Activated T-cell treated with anti-CD3 and anti-CD28 coated beads, Interleukin-2, amount 50 U/mL, for 24 hours (primary cell): ENCODE results near the gene MTARC2.

Experiments used
- DNase-seq: peaks from one replicate; pipeline ENCODE4 v3.0.0-alpha.2; 2020
- H3K27ac Mint-ChIP-seq: 2 replicates; pipeline ENCODE4 v1.8.0; 2020; ENCODE audit warnings: mild to moderate bottlenecking, mixed read lengths
- H3K27me3 Mint-ChIP-seq: 2 replicates; pipeline ENCODE4 v1.8.0; 2020; ENCODE audit warnings: mixed read lengths
- H3K36me3 Mint-ChIP-seq: 2 replicates; pipeline ENCODE4 v1.8.0; 2020; ENCODE audit warnings: low read depth, mixed read lengths
- H3K4me1 Mint-ChIP-seq: 2 replicates; pipeline ENCODE4 v1.8.0; 2020; ENCODE audit warnings: low read depth, mixed read lengths
- H3K4me3 Mint-ChIP-seq: 2 replicates; pipeline ENCODE4 v1.8.0; 2020; ENCODE audit warnings: mild to moderate bottlenecking, moderate library complexity, mixed read lengths
- H3K9me3 Mint-ChIP-seq: 2 replicates; pipeline ENCODE4 v1.8.0; 2020; ENCODE audit warnings: mixed read lengths

MTARC2 gene

DNA sequence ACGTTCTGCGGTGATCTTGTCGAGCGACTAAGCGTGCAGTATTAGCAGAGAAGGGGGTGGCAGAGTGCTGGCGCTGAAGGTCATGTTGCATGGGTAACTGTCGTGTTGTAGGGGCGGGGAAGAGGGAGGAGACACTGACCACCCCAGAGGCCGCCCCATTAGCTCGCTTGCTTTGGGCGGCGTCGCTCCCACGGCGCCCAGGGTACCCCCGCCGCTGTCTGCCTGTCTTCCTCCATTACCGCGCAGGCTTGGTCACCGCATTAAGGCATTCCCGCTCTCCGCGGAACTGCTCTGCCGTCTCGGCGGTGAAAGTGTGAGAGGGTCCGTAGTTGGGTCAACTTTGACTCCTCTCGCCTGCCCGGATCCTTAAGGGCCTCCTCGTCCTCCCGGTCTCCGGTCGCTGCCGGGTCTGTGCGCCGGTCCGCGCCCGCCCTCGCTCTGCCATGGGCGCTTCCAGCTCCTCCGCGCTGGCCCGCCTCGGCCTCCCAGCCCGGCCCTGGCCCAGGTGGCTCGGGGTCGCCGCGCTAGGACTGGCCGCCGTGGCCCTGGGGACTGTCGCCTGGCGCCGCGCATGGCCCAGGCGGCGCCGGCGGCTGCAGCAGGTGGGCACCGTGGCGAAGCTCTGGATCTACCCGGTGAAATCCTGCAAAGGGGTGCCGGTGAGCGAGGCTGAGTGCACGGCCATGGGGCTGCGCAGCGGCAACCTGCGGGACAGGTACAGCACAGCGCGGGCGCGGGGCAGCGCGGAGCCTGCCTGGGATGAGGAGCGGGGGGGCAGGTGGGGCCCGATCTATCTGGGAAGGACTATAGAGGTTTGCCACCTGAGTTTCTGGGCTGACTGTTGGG lies at the start of gene MTARC2:
Gene MTARC2, plus strand, starts transcription at position 234 of the 846 bp plus-strand sequence. Its CDS starts 210 bp downstream, at position 444.
- DNase-seq: peak; percentile 39
- H3K36me3 Mint-ChIP-seq: no peaks in the 10 kb centered on the region
- no peak within 1 kb of the TSS for H3K27ac Mint-ChIP-seq
- H3K27me3 Mint-ChIP-seq: peaks cover 74% of the 10 kb centered on the region
- H3K4me1 Mint-ChIP-seq: peaks cover 8% of the 10 kb centered on the region
- peak within 1 kb of the TSS; percentile 63 for H3K4me3 Mint-ChIP-seq
- no peaks in the 10 kb centered on the region for H3K9me3 Mint-ChIP-seq

- Mint-ChIP-seq H3K36me3 (no peaks in the 10 kb centered on the region), H3K4me3 (no peak overlapping the region), H3K27me3 (peaks cover 12% of the 10 kb centered on the region), H3K9me3 (no peaks in the 10 kb centered on the region), H3K27ac (no peak overlapping the region), H3K4me1 (no peaks in the 10 kb centered on the region)
- no peak for DNase-seq
These were observed 49.5 kb upstream of the MTARC2 start for GRCh38 chr1:220698607-220699016.

- Mint-ChIP-seq H3K27me3 (peaks cover 15% of the 10 kb centered on the region), H3K27ac (no peak overlapping the region), H3K36me3 (no peaks in the 10 kb centered on the region), H3K4me3 (no peak overlapping the region), H3K4me1 (no peaks in the 10 kb centered on the region), H3K9me3 (no peaks in the 10 kb centered on the region)
- DNase-seq: no peak
These were observed 49.1 kb upstream of the MTARC2 start for GRCh38 chr1:220699044-220699443.

- Mint-ChIP-seq H3K36me3 (no peaks in the 10 kb centered on the region), H3K4me1 (no peaks in the 10 kb centered on the region), H3K4me3 (no peak overlapping the region), H3K9me3 (no peaks in the 10 kb centered on the region), H3K27me3 (peaks cover 15% of the 10 kb centered on the region), H3K27ac (no peak overlapping the region)
- no peak for DNase-seq
These were observed 47.5 kb upstream of the MTARC2 start for GRCh38 chr1:220700556-220701179.

DNA sequence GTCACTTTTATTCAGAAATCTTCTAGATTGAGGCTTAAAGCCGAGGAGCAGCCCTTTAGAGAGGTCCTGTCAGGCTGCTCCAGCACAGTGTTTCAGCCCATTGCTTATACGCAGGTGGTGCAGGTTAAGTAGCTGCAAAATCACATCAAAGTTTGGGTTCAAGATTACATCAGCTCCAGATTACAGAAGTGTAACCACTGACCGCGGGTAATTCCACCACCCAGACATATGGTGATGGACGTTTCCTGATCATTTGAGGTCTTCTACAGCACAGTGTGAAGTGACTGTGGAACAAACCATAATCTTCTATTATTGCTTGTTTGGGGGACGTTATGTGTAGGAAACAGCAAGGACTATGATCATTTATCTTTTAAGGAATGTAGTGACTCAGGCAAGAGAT lies 46.1 kb upstream of the MTARC2 start:
- DNase-seq: no peak
- H3K27ac Mint-ChIP-seq: no peak overlapping the region
- H3K9me3 Mint-ChIP-seq: no peaks in the 10 kb centered on the region
- H3K4me3 Mint-ChIP-seq: no peak overlapping the region
- H3K4me1 Mint-ChIP-seq: no peaks in the 10 kb centered on the region
- H3K36me3 Mint-ChIP-seq: no peaks in the 10 kb centered on the region
- peaks cover 15% of the 10 kb centered on the region for H3K27me3 Mint-ChIP-seq

DNA sequence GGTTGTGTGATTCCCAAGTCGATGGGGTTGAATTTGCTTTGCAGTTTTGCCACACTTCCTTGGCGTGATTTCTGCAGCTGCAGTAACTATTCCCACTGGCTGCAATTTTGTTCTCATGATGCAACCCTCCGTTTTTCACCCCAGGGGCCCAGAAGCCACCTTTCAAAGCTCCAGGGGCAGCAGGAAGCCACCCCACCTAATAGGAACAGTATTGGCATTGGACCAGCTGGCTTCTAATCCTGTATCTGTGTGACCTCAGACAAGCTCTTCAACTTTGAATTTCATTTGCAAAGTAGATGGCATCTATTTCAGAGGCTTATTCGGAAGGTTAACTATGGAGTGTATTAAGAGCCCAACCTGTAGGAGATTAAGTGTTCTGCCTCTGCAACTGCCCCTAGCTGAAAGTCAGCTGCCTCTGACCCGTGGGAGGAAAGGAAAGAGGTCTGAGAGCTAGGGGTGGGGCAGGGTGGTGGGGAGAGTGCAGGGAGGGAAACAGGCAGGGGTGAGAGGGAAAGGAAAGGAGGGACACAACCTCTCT lies 45.3 kb upstream of the MTARC2 start:
- no peaks in the 10 kb centered on the region for H3K36me3 Mint-ChIP-seq
- H3K4me3 Mint-ChIP-seq: no peak overlapping the region
- H3K4me1 Mint-ChIP-seq: no peaks in the 10 kb centered on the region

DNA sequence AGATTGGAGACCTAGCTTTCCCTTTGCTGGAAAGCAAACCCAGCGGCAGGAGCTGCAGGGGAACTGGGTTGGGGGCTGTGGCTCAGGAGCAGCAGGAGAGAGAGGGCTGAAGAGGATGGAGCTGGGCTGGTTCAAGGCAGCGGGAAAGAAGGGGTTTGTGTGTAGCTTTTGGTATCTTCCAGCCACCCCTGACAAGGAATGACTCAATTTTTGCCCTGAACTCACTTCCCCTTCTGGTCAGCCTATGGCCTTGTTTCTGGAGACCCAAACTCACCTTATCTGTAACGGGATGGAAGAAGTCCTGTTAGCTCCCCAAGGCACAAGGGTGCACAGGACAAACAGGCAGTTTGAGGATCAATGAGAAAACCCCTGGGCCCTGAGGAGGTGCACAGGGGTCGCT lies 44.8 kb upstream of the MTARC2 start:
- H3K9me3 Mint-ChIP-seq: no peaks in the 10 kb centered on the region
- no peak overlapping the region for H3K27ac Mint-ChIP-seq

More for the DNA sequence above, 45.3 kb upstream of the MTARC2 start:
- no peak for DNase-seq
- no peaks in the 10 kb centered on the region for H3K9me3 Mint-ChIP-seq
- H3K27ac Mint-ChIP-seq: no peak overlapping the region
- peaks cover 15% of the 10 kb centered on the region for H3K27me3 Mint-ChIP-seq

DNA sequence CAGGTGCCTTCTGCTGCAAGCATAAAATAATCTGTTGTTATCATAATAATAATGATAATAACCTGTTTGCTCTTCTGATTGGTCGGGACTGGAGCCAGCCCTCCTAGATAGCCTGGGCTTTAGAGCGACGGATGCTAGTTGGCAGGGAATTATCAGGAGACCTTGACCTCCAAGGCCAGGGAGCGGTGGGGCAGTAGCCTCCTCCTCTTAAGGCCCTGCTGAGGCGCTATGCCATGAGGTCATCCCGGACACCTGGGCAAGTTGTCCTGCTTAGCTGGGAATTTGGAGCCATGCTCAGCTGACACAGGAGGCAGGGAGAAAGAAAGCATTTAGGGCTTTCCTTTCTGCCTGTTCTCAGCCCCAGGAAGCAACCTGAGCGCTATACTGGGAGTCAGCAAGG lies 42.3 kb upstream of the MTARC2 start:
- no peaks in the 10 kb centered on the region for H3K9me3 Mint-ChIP-seq
- H3K4me1 Mint-ChIP-seq: no peaks in the 10 kb centered on the region
- peaks cover 15% of the 10 kb centered on the region for H3K27me3 Mint-ChIP-seq
- H3K27ac Mint-ChIP-seq: no peak overlapping the region
- DNase-seq: no peak
- H3K4me3 Mint-ChIP-seq: no peak overlapping the region
- H3K36me3 Mint-ChIP-seq: no peaks in the 10 kb centered on the region

More for the DNA sequence above, 44.8 kb upstream of the MTARC2 start:
- DNase-seq: no peak
- H3K4me3 Mint-ChIP-seq: no peak overlapping the region
- H3K4me1 Mint-ChIP-seq: no peaks in the 10 kb centered on the region
- peaks cover 15% of the 10 kb centered on the region for H3K27me3 Mint-ChIP-seq
- no peaks in the 10 kb centered on the region for H3K36me3 Mint-ChIP-seq

GRCh38 chr1:220706480-220706879 lies 41.6 kb upstream of the MTARC2 start:
- no peak overlapping the region for H3K27ac Mint-ChIP-seq
- DNase-seq: no peak
- H3K9me3 Mint-ChIP-seq: no peaks in the 10 kb centered on the region
- no peaks in the 10 kb centered on the region for H3K36me3 Mint-ChIP-seq
- no peaks in the 10 kb centered on the region for H3K4me1 Mint-ChIP-seq
- H3K4me3 Mint-ChIP-seq: no peak overlapping the region
- peaks cover 15% of the 10 kb centered on the region for H3K27me3 Mint-ChIP-seq

GRCh38 chr1:220707160-220707559 lies 41.0 kb upstream of the MTARC2 start:
- DNase-seq: no peak
- H3K9me3 Mint-ChIP-seq: no peaks in the 10 kb centered on the region
- no peaks in the 10 kb centered on the region for H3K4me1 Mint-ChIP-seq
- peaks cover 12% of the 10 kb centered on the region for H3K27me3 Mint-ChIP-seq
- no peak overlapping the region for H3K4me3 Mint-ChIP-seq
- H3K27ac Mint-ChIP-seq: no peak overlapping the region
- H3K36me3 Mint-ChIP-seq: no peaks in the 10 kb centered on the region

DNA sequence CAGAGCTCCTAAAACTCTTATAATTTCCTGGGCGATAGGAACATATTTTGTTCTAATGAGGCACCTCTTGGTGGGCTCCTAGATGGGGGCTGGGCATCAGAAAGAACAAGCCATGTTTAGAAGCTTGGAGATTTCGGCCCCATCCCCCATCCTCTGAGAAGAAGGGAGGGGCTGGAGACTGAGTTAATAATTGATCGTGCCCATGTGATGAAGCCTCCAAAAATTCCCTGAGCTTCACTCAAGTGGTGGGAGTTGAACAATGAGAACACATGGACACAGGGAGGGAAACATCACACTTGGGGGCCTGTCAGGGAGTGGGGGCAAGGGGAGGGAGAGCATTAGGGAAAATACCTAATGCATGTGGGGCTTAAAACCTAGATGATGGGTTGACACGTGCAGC lies 39.9 kb upstream of the MTARC2 start:
- Mint-ChIP-seq H3K36me3 (no peaks in the 10 kb centered on the region), H3K27ac (no peak overlapping the region), H3K4me3 (no peak overlapping the region), H3K9me3 (no peaks in the 10 kb centered on the region), H3K4me1 (no peaks in the 10 kb centered on the region), H3K27me3 (peaks cover 3% of the 10 kb centered on the region)
- DNase-seq: no peak

- Mint-ChIP-seq H3K4me3 (no peak overlapping the region), H3K4me1 (no peaks in the 10 kb centered on the region), H3K27ac (no peak overlapping the region), H3K27me3 (peaks cover 7% of the 10 kb centered on the region), H3K9me3 (no peaks in the 10 kb centered on the region), H3K36me3 (no peaks in the 10 kb centered on the region)
- DNase-seq: no peak
These were observed 39.0 kb upstream of the MTARC2 start for GRCh38 chr1:220708936-220709801.

DNA sequence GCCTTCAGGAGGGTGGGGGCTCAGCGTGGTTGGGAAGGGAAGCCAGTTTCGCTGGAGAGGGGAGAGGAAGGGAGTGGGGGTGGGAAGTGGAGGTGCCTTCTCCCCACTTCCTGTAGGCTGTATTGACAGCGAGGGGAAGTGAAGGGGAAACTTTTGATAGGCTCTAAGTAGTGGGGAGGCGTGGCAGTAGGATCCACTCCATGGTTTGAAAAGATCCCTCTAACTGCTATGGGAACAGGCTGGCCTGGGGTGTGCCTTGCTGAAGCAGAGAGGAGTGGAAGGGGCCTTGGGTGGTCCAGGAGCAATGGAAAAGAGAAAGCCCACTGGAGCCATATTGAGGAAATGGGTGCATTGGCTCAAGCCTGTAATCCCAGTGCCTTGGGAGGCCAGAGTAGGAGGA lies 37.8 kb upstream of the MTARC2 start:
- Mint-ChIP-seq H3K27ac (no peak overlapping the region), H3K4me1 (no peaks in the 10 kb centered on the region)

DNA sequence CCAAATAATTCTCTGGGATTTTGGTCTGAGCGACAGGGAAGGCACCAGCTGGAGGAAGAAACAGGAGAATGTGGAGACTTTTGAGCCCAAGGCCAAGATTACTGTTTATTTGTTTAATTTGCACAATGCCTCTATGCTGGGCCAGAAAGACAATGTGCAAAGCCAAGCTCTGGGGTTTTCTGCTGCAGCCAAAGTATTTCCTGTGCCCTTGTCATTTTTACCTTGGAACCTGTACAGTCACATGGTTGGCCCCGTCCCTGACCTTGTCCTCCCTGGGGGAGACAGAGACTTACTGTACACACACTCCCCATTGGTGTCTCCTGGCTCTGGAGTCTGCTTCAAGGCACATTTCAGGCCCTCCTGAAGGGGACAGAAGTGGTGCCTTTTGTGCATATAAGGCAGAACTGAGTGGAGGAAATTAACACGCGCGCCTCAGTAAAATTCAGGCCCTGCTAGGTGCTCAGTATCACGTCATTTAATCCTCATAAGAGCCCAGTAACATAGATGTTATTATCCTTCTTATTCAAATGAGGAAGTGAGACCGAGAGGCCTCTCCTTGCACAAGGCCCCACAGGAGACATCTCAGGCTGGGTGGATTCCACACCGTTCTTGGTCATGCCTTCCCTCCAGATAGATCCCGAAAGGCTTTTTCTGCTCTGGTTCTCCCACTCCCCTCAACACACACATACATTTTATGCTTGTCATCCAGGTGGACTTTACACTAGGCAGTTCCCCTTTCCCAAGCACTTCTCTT lies 36.9 kb upstream of the MTARC2 start:
- Mint-ChIP-seq H3K27me3 (peaks cover 7% of the 10 kb centered on the region), H3K4me1 (no peaks in the 10 kb centered on the region), H3K9me3 (peaks cover 9% of the 10 kb centered on the region), H3K4me3 (no peak overlapping the region), H3K27ac (no peak overlapping the region), H3K36me3 (no peaks in the 10 kb centered on the region)
- no peak for DNase-seq

More for the DNA sequence above, 37.8 kb upstream of the MTARC2 start:
- no peak for DNase-seq
- Mint-ChIP-seq H3K4me3 (no peak overlapping the region), H3K27me3 (peaks cover 7% of the 10 kb centered on the region), H3K9me3 (peaks cover 4% of the 10 kb centered on the region), H3K36me3 (no peaks in the 10 kb centered on the region)
